Measurements from ENCODE around the gene INAFM2.

Gene INAFM2

DNA sequence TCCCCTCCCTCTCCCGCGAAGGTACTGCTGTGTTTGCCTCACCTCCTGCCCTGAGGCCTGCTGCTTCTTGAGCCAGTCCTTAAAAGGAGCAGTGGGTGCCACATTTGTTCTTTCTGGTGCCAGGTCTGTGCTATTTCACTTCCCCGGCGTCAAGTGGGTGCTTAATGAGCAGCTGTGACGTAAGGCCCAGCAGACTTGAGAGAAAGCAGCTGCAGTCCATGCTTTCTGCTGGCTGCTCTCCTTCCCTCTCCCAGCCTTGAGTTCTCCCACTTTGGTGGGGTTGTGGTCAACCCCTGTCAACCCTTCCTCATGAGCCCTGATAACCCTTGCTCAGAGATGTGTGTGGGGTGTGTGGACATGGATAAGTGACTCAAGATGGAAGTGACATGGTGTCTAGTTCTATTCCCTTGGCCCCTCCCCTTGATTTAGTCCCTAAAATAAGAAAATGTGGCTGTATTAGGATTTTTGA lies 6.9 kb downstream of the INAFM2 start:
- FAIRE-seq = no peak

DNA sequence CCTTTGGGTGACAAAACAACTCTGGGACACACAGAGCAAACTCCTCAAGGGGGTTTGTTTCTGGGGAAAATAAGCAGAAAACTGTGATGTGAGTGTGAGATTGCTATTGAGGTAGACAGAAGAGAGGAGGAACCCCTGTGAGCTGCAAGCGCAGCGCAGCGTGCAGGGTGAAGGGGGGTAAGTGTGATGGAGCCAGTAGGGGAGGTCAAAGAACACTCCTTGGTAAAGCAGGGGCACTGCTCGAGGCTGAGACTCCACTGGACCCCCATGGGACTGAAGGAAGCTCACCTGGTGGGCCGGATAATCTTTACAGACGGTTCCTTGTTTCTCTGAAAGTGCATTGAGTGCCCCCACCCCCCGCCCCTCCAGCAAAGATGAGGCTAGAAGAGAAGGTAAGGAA lies 7.5 kb downstream of the INAFM2 start:
- FAIRE-seq = no peak

DNA sequence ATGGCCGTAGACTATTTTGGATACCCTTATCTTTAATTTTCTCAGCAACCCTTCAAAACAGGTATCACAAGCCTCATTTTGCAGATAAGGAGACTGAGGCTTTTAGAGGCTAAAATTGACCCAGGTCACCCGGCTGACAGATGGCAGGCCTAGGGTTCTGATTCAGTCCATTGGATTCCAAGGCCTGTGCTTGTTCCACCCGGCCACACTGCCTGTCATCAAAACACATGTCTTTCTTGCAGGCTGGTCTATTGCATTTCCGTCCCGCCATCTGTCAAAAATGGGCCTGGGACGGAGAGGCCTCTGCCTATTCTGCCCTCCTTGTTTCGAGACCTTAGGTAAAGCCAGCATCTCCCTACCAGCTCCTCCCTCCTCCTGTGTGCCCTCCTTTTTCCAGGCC lies 8.1 kb downstream of the INAFM2 start:
- FAIRE-seq = no peak

DNA sequence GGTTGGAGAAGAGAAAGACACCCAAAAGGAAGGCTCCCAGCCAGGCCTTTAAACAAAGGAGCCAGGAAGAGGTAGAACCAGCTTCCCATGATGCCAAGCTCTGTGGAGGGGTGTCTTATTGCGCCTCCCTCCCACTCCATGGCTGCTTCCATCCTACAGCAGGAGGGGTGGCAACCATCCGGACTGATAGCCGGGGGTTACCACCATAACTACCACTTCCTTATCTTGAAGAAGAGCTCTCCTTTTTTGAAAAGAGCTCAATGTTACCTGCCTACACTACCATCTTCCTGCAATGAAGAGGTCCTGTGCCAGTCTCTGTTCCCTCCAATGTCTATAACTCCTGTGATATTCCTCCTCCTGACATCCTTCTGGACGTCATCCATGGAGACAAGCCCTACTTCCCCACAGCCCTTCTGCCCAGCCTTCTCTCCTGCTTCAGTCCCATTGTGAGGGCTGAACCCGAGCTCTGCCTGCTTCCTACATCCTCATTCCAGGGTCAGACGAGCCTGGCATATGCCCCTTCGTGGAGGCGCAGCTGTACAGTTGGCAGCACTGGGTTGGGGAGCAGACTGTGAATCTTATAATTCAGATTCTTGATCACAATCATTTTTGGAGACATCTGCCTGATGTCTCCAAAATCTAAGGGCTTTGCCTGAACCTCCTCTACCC lies 8.8 kb downstream of the INAFM2 start:
- FAIRE-seq = no peak

DNA sequence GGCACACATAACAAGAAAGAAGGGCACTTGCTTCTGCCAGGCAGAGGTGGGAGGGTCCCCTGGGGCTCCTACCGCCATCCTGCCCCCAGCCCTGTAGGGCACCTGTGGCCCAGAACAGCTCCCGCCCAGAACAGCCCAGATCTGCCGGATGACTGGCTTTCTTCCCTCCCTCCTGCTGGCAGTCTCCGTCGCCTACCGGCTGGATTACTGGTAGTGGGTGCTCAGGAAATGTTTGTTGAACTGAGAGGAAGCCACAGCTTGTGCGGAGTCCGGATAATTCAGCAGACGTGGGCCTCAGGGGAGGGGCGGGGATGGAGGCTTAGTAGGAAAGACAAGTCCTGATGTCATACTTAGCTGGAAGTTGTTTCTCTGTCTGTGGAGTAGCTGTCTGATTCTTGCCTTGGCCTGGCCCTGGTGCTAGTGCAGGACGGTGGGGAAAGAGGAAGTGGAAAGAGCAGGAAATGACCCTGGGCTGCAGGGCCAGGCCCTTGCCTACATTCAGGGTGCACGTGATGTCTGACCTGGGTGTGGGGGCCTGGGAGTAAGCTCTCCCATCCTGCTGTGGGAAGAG lies 10.5 kb downstream of the INAFM2 start:
- FAIRE-seq = no peak

DNA sequence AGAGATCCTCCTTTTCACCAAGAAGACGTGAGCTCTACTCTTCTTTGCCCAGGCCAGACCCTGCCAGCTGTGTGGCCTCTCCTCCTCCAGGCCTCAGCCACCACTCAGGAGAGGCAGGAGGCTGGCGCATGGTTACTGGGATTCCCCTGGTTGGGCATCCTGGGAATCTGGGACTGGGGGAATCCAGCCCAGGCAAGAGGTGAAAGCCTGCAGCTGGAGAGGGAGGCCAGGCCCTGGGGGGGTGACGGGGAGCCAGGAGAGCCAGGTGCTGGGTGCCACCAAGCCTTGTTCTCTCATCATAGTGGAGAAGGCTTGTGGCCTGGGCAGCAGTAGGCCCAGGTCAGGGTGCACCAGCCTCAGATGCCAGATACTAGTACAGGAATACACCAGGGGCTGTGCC lies 11.0 kb downstream of the INAFM2 start:
- FAIRE-seq = no peak

DNA sequence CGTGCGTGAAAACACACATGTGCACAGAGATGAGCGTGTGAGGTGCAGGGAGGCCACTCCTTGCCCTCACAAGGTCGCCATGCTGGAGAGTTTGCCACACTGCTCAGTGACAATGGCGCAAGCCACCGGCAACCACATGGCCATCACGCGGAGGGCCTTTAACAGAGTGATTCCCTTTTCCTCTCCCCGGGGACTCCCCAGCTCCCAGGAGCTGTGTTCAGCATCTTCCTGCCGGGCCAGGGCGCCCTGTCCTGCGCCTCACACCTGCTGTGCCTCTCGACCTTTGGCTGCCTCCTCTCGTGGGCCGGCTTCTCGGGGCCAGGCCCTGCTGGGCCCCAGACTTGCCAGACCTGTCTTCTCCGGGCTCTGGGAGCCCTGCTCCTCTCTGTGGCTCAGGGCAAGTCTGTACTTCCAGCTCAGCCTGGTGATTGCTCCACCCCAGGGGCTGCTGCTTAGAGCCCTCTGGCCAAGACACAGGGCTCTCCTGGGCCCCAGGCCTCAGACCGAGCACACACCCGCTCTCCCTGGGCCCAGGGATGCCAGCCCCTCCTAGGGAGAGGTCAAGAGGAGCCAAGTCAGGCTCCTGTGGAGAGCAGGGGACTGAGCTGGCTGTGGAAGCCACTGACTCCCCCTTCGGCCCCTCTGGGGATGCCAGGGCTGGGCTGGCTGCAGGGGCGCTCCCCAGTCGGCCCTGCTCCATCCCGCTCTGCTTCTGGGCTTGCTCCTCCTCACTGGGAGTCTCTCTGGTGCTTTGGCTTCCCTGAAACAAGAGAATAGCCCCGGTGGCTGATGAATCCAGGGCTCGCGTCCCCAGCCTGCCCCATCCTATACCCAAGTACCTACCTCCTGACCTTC lies 11.7 kb downstream of the INAFM2 start:
- FAIRE-seq = no peak

DNA sequence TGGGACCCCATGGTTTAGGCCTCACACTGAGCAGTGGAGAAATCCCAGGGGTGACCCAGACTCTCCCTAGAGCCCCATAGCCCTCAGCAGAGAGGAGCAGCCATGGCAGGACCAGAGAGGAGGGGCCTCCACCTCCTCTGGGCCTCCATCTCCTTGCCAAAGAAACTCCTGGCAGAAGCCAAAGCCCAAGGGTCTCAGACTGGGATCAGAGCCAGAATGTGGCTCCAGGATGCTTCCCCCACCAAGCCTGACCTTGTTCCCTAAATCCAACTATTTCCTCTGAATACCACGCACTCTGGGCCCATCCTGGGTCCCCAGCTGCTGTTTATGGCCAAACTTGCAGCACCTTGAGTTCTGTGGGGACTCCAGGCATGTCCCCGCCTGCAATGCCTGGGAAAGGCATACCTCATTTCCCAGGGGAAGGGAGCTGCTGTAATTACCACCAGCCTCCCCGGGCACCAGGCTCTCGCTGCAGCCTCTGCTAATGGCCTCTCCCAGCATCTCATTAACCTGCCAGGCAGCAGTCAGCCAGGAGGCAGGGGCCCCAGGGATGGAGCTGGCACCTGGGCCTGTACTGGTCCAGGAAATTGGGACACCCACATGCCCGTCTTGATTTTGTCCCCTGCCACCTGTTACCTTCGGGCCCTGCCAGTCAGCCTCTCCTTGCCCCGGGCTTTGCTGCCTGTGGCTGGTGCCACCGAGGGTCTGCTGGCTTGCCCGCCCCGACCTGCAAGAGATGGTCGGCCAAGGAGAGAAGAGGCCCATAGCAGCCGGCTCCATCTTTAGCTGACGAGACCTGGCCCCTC lies 12.6 kb downstream of the INAFM2 start:
- FAIRE-seq = no peak

DNA sequence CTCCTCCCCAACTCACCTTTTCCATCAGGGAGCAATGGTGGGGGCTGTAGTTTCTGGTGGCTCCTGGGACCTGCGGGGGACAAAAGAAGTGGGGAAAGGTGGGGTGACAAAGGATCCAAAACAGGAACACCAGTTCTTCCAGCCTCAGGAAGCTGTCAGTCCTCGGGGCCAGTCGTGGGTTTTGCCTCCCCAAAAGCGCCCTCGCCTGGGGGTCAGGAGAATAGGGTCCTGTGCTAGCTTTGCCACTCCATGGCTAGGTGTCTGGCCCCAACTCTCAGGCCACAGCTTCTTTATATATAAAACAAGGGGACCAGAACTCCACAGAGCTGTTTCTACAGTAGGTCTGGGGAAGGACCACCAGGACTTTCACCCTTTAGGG lies 13.2 kb downstream of the INAFM2 start:
- FAIRE-seq = no peak

DNA sequence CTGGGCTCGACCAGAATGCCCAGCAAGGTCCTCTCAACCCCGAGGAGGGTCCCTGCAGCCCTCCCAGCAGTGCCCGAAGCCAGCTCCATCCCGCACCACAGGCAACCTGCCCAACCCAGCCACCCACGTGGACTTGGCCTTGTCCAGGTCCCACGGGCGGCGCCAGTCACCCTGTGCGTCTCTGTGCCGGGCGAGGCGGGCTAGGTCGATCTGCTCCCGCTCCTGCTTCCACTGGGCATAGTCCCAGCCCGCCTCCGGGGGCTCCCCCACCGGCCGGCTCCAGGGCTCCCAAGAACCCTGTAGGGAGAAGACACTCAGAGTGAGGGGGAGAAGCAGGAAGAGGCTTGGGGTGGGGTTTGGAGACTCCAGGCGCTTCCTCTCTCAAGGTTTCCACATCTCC lies 14.1 kb downstream of the INAFM2 start:
- FAIRE-seq = no peak

DNA sequence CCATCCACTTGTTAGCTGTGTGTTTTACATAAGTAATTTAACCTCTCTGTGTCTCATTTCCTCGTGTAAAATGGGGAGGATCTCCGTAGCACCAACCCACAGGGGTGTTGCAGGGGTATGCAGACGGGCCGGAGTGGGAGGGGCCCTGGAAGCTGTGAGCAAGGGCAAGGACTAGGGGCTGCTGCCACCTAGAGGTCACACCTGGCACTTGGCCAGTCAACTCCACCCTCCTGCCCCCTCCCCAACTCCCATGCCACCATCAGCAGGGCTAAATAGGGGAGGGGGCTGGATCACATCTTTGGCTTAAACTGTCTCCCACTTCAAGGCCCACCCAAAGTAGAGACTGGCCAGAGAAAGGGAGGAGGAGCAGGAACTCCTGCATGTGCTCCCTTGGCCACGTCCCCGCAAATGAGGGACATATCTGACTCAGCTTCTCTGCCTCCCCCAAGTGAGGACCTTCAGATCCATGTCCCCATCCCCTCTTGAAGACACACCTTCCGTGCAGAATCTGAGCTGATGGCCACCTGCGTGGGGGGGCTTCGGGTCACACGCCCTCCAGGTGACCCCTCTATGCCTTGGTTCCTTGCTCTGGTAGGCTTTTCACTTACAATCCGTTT lies 14.7 kb downstream of the INAFM2 start:
- no peak for FAIRE-seq

DNA sequence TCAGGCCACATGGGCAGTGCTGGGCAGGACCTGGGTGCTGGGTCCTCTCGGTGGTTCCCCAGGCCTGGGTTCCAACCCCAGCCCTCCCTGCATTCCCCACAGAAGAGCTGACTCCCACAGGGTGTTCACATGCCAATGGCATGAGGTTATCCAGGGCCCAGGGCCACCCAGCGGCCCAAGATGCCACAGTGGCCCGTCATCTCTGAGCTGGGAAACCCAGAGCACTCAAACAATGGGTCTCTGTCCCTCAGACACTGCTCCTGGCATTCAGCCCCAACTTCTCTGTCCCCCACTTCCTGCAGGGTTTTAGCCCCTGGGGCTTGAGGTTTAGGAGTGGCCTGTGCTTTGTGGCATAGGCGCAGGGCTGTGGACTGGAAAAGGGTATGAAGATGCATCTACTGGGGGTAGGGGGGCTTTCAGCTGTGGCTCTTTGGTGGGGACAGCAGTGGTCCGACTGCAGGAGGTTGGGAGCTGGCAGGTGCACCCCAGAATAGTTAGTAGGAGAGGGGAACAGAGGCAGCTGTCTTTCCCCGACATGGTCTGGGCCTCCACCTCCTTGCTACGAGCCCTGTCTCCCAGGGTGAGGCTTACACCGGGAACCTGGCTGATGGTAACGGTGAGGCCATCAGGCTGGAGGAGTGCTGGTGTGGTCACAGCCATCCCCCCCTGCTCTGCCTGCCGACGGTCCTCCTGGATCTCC lies 15.6 kb downstream of the INAFM2 start:
- no peak for FAIRE-seq

DNA sequence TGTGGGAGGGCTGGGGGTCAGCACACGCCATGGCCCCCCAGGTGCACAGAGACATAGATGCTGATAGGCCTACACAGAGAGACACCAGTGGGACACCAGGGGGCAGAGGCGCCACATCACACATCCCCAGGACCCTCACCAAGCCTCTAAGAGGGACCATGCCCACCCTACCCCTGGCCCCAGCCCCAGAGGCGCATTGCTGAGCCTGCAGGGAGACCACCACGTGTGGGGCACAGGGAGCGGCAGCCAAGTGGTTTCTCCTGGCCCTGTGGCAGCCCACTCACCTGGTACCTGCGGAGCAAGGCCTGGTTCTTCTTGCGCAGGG lies 16.1 kb downstream of the INAFM2 start:
- no peak for FAIRE-seq

DNA sequence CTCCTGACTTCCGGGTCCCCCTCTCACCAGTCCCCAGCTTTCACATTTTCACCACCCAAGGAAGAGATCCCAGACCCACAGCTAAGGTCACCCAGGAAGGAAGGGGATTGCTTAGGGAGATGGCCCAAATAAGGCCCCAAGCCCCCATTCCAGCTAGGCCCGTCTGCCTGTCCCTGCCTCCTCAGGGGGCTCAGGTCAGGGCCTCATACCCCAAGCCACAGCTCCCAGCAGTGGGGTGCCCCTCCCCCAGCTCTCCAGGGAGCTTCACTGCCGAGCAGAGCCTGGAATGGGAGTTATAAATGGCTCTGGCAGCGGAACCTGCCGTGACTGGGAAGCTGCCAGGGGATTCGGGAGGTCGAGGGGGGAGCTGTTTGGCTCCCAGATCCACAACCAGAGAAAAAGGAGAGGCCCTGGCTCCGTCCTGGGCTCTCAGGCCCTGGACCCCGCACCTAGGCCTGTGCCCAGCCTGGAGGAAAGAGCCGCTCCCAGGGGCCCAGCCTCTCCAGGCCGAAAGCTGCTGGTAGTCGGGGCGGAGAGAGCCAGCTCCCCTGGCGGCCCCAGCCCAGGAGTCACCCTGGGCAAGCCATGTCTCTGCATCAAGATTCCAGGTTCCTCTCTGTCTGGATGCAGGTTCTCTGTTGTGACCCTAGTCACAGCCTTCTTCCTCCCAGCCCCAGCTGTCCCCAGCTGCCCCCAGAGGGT lies 16.7 kb downstream of the INAFM2 start:
- no peak for FAIRE-seq

DNA sequence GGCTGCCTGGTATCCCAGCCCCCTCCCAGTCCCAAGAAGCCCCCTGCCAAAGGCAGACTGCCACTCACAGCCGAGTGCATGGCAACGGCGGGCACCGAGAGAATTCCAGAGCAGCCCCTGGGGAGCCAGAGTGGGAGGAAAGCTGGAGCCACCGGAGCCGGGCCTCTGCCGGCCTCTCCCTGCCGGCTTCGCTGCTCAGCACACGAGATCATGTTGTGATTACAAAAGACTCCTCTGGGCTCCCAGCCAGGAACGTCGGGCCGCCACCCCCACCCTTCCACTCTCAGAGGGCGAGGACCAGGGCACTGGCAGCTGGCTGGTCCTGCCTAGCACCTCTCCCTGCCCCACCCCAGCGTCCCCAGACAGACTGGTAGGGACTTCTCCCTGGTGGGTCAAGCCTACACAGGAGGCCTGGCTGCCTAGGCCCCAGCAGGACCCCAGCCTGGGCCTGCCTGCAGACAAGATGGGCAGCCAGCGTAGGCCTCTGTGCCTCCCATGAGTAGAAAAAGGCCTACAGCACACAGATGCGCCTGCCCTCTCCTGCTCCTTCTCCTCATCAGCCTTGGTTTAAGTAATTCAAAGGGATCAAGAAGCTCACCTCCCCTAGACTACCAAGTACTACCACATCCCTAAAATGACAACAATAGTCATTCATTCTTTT lies 17.4 kb downstream of the INAFM2 start, which contains the start of gene CCDC9B:
CCDC9B (minus strand) TSS at position 200 of the 661 bp plus-strand sequence; CDS start at position 80, 120 bp downstream.
- no peak for FAIRE-seq

DNA sequence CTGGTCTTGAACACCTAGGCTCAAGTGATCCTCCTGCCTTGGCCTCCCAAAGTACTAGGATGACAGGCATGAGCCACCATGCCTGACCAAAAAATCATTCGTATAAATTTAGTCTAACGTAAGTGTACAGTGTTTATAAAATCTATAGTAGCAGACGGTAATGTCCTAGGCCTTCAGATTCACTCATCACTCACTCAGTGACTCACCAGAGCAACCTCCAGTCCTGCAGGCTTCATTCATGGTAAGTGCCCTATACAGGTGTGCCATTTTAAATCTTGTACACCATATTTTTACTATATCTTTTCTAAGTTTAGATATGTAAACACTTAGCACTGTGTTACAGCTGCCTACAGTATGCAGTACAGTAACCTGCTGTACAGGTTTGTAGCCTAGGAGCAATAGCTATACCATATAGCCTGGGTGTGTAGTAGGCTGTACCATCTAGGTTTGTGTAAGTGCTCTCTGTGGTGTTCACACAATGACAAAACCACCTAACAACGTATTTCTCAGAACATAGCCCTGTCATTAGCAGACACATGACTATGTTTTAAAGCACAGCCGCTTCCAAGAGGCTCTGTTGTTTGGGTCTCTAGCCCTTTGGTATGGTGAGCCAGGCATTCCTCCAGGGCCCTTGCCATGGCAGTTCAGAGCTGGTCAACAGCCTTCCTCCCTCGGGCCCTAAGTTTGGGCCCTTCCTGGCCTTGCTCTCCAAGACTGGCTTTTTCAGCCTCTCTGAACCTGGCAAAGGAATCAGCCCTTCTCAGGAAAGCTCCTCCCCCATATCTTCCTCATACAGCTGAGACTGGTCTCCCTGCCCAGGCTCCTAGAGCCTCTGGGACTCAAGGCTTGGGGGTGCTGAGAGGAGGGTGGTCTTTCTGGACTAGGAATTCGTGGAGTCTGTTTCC lies 19.2 kb downstream of the INAFM2 start:
- FAIRE-seq = no peak

DNA sequence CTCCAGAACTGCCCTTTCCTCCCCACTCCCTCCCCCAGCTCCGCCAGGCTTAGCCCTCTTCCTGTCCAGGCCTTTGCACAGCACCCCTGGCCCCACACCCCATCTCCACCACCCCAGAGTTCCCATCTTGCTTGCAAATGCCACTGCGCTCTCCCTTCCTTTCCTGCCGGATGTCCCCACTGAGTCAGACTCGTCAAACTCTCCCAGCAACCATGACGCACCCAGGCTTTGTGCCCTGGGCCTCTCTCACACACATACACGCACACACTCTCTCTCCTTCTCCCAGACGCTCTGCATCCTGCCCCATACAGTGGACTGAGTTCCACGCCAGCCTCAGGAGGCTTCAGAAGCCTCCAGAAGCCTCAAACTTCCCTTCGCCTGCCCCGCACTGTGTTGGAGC lies 20.0 kb downstream of the INAFM2 start:
- no peak for FAIRE-seq

DNA sequence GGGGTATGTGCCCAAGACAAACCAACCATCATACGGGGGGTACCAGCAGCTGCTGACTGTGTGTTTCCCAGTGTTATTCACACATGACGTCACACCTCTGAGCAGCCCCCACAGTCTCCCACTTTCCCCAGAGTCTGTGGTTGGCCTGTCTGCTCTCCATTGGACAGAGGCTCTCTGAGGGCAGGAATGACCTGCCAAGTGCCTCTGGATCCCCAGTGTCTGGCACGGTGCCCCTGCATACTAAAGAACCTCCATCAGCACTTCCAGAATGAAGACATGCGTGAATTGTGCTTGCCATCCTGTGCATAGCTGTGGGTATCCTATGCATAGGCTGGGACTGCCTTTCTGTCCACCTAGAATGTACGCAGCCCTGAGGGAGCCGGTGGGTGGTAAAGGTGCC lies 20.7 kb downstream of the INAFM2 start:
- no peak for FAIRE-seq

DNA sequence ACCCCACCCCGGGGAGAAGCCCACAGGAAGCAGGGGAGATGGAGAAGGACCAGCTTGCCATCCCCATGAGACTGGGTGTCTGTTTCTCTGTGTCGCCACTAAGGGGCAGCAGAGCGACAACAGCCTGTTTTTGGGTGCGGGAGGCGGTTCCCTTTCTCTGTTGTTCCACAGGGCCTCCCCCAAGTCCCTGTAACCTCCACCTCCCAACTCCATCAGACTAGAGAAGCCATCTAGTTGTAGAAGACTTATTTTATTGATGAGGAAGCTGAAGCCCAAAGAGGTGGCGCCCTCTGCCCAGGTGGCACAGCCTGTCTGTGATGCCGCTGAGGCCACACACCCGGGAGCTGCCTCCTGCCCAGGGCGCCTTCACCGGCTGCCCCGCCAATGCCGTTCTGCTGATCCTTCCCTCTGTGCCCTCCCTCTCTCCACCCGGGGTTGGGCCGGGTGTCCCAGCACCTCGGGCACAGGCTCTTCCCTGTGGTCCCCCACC lies 21.2 kb downstream of the INAFM2 start:
- FAIRE-seq = no peak

Measured in endometrium (tissue), 2 donors.